Naive B cell (primary cell): Measurements from ENCODE around the gene SLC35A5. TPM values are rescaled to one million over a fixed set of nuclear protein-coding genes. Genes with fewer than 3 reads are reported as not detected.
"Not testable (repeated sequence)": the region's sequence is repeated elsewhere in the genome, so short reads cannot be mapped to it uniquely, and the experiment has no call there.

Experiments
- ATAC-seq, 2 donors: fragments of 150-1000 bp; cut with Tn5 transposase; 2 replicates each; pipeline ENCODE4 v1.10.0; 2021; ENCODE audit warnings: low read depth in 2 of 2, mild to moderate bottlenecking in 2 of 2, moderate library complexity in 2 of 2
- DNase-seq: peaks from one replicate; pipeline ENCODE4 v3.0.0; 2022
- H3K27ac Mint-ChIP-seq, 6 donors: one replicate each; pipeline ENCODE4 v1.8.0; 2020 to 2022; ENCODE audit warnings: mild to moderate bottlenecking in 6 of 6, mixed read lengths in 6 of 6, moderate library complexity in 5 of 6, inconsistent platforms in 2 of 6
- H3K27me3 Mint-ChIP-seq, 3 donors: one replicate each; pipeline ENCODE4 v1.8.0; 2021 to 2022; ENCODE audit warnings: mixed read lengths in 3 of 3, mild to moderate bottlenecking in 1 of 3
- H3K36me3 Mint-ChIP-seq, 2 donors: one replicate each; pipeline ENCODE4 v1.8.0; 2020 to 2022; ENCODE audit warnings: mixed read lengths in 2 of 2, inconsistent platforms in 1 of 2, mild to moderate bottlenecking in 1 of 2
- H3K4me1 Mint-ChIP-seq, 3 donors: one replicate each; pipeline ENCODE4 v1.8.0; 2020 to 2022; ENCODE audit warnings: mixed read lengths in 3 of 3, inconsistent platforms in 1 of 3, mild to moderate bottlenecking in 1 of 3, moderate library complexity in 1 of 3
- H3K4me3 Mint-ChIP-seq, 8 donors: one replicate each; pipeline ENCODE4 v1.8.0; 2020 to 2022; ENCODE audit warnings: mild to moderate bottlenecking in 8 of 8, mixed read lengths in 8 of 8, moderate library complexity in 8 of 8, inconsistent platforms in 2 of 8
- H3K9me3 Mint-ChIP-seq, 7 donors: one replicate each; pipeline ENCODE4 v1.8.0; 2020 to 2022; ENCODE audit warnings: mixed read lengths in 7 of 7, mild to moderate bottlenecking in 5 of 7, inconsistent platforms in 2 of 7, moderate library complexity in 1 of 7
- polyA plus RNA-seq, 6 donors: library from polyadenylated mRNA; unstranded; fragments of 300-500 nt; fragmentation: Illumina TruSeq; gene quantifications; one replicate each; pipeline ENCODE4 v1.2.3, GENCODE V29; 2021; ENCODE audit warnings: low read depth in 6 of 6

The SLC35A5 gene
- polyA plus RNA-seq, 6 donors from 2014 or later = 21.2 to 32.2 (median 25.9) TPM

GRCh38 chr3:112557976-112558375, 3.9 kb upstream of the SLC35A5 start:
- peaks cover 0 to 7% of the 10 kb centered on the region in 2 donors for H3K36me3 Mint-ChIP-seq
- peaks cover 40 to 66% (median 53%) of the 10 kb centered on the region in 3 donors for H3K4me1 Mint-ChIP-seq
- H3K27me3 Mint-ChIP-seq = no peaks in the 10 kb centered on the region
- peak overlapping the region in 1 of 6 donors; percentile 5 for H3K27ac Mint-ChIP-seq
- DNase-seq (no peak), ATAC-seq (no peak)
- no peaks in the 10 kb centered on the region for H3K9me3 Mint-ChIP-seq
- no peak overlapping the region for H3K4me3 Mint-ChIP-seq

GRCh38 chr3:112560307-112560706, 1.5 kb upstream of the SLC35A5 start:
- peaks cover 42 to 64% (median 59%) of the 10 kb centered on the region in 3 donors for H3K4me1 Mint-ChIP-seq
- no peak for ATAC-seq

GRCh38 chr3:112560721-112561483, 943 bp upstream of the SLC35A5 start:
- Mint-ChIP-seq H3K27me3 (no peaks in the 10 kb centered on the region), H3K9me3 (no peaks in the 10 kb centered on the region), H3K4me3 (peak overlapping the region; percentile 92 to 100 (median 99)), H3K36me3 (peaks cover 3 to 4% of the 10 kb centered on the region in 2 donors), H3K27ac (peak overlapping the region; percentile 69 to 99 (median 98)), H3K4me1 (peaks cover 40 to 62% (median 59%) of the 10 kb centered on the region in 3 donors)
- ATAC-seq (peak; percentile 5 to 12), DNase-seq (peak; percentile 48)

More at GRCh38 chr3:112560307-112560706, 1.5 kb upstream of the SLC35A5 start:
- no peak for DNase-seq
- H3K27ac Mint-ChIP-seq = peak overlapping the region in 4 of 6 donors; percentile 36 to 98 (median 84)
- no peaks in the 10 kb centered on the region for H3K9me3 Mint-ChIP-seq
- peak overlapping the region; percentile 92 to 100 (median 99) for H3K4me3 Mint-ChIP-seq
- no peaks in the 10 kb centered on the region for H3K27me3 Mint-ChIP-seq
- peaks cover 0 to 7% of the 10 kb centered on the region in 2 donors for H3K36me3 Mint-ChIP-seq

GRCh38 chr3:112561484-112561733, 436 bp upstream of the SLC35A5 start:
- peak; percentile 37 to 39 for ATAC-seq
- no peaks in the 10 kb centered on the region for H3K27me3 Mint-ChIP-seq
- H3K4me3 Mint-ChIP-seq = peak overlapping the region; percentile 92 to 100 (median 99)
- H3K36me3 Mint-ChIP-seq = peaks cover 7 to 8% of the 10 kb centered on the region in 2 donors
- no peaks in the 10 kb centered on the region for H3K9me3 Mint-ChIP-seq
- DNase-seq = no peak
- peak overlapping the region; percentile 69 to 99 (median 98) for H3K27ac Mint-ChIP-seq
- peaks cover 43 to 63% (median 61%) of the 10 kb centered on the region in 3 donors for H3K4me1 Mint-ChIP-seq

- Mint-ChIP-seq H3K4me1 (peaks cover 42 to 65% (median 54%) of the 10 kb centered on the region in 3 donors), H3K4me3 (peak overlapping the region in 4 of 8 donors; percentile 26 to 94 (median 34)), H3K36me3 (peaks cover 12 to 14% of the 10 kb centered on the region in 2 donors), H3K27ac (peak overlapping the region in 1 of 6 donors; percentile 45)
- not testable (repeated sequence) for H3K27me3 Mint-ChIP-seq, H3K9me3 Mint-ChIP-seq, DNase-seq, ATAC-seq
Measured at GRCh38 chr3:112564247-112564939, 2.5 kb downstream of the SLC35A5 start.

GRCh38 chr3:112564940-112565305, 3.1 kb downstream of the SLC35A5 start:
- H3K27ac Mint-ChIP-seq = peak overlapping the region in 2 of 6 donors; percentile 13 to 60
- ATAC-seq (no peak), DNase-seq (no peak)
- H3K4me1 Mint-ChIP-seq = peaks cover 38 to 60% (median 50%) of the 10 kb centered on the region in 3 donors
- H3K9me3 Mint-ChIP-seq = no peaks in the 10 kb centered on the region
- no peak overlapping the region for H3K4me3 Mint-ChIP-seq
- peaks cover 14 to 17% of the 10 kb centered on the region in 2 donors for H3K36me3 Mint-ChIP-seq
- H3K27me3 Mint-ChIP-seq = no peaks in the 10 kb centered on the region

- Mint-ChIP-seq H3K36me3 (peaks cover 29 to 30% of the 10 kb centered on the region in 2 donors), H3K27me3 (no peaks in the 10 kb centered on the region), H3K4me1 (peaks cover 29 to 44% (median 32%) of the 10 kb centered on the region in 3 donors), H3K9me3 (no peaks in the 10 kb centered on the region), H3K27ac (no peak overlapping the region), H3K4me3 (no peak overlapping the region)
- ATAC-seq = no peak
- DNase-seq = no peak
Measured at GRCh38 chr3:112568642-112569041, 6.8 kb downstream of the SLC35A5 start.

- peaks cover 24 to 38% (median 28%) of the 10 kb centered on the region in 3 donors for H3K4me1 Mint-ChIP-seq
- no peak overlapping the region for H3K4me3 Mint-ChIP-seq
- DNase-seq (no peak), ATAC-seq (no peak)
- H3K36me3 Mint-ChIP-seq = peaks cover 29 to 30% of the 10 kb centered on the region in 2 donors
- no peaks in the 10 kb centered on the region for H3K9me3 Mint-ChIP-seq
- H3K27me3 Mint-ChIP-seq = no peaks in the 10 kb centered on the region
- peak overlapping the region in 1 of 6 donors; percentile 12 for H3K27ac Mint-ChIP-seq
Measured at GRCh38 chr3:112569265-112569664, 7.4 kb downstream of the SLC35A5 start.

- peaks cover 22% of the 10 kb centered on the region in 2 donors for H3K36me3 Mint-ChIP-seq
- H3K4me1 Mint-ChIP-seq = peaks cover 11 to 15% (median 15%) of the 10 kb centered on the region in 3 donors
- H3K27ac Mint-ChIP-seq = peak overlapping the region in 1 of 6 donors; percentile 2
- DNase-seq = no peak
- peak overlapping the region in 2 of 8 donors; percentile 33 to 51 for H3K4me3 Mint-ChIP-seq
- no peaks in the 10 kb centered on the region for H3K9me3 Mint-ChIP-seq
- no peak for ATAC-seq
- H3K27me3 Mint-ChIP-seq = no peaks in the 10 kb centered on the region
Measured at GRCh38 chr3:112572701-112573100, 10.9 kb downstream of the SLC35A5 start.

GRCh38 chr3:112579232-112579631, 17.4 kb downstream of the SLC35A5 start:
- Mint-ChIP-seq H3K4me1 (peaks cover 14 to 19% (median 16%) of the 10 kb centered on the region in 3 donors), H3K4me3 (peak overlapping the region in 5 of 8 donors; percentile 2 to 48 (median 21)), H3K27me3 (no peaks in the 10 kb centered on the region), H3K27ac (peak overlapping the region; percentile 72 to 96 (median 89)), H3K9me3 (peaks cover 0 to 4% (median 0%) of the 10 kb centered on the region in 7 donors), H3K36me3 (peaks cover 0 to 7% of the 10 kb centered on the region in 2 donors)
- DNase-seq = peak; percentile 71
- peak; percentile 93 for ATAC-seq

GRCh38 chr3:112579697-112580096, 17.9 kb downstream of the SLC35A5 start:
- ATAC-seq (no peak), DNase-seq (no peak)
- peaks cover 14 to 19% (median 16%) of the 10 kb centered on the region in 3 donors for H3K4me1 Mint-ChIP-seq
- peaks cover 0 to 4% (median 0%) of the 10 kb centered on the region in 7 donors for H3K9me3 Mint-ChIP-seq
- H3K27me3 Mint-ChIP-seq = no peaks in the 10 kb centered on the region
- H3K36me3 Mint-ChIP-seq = peaks cover 0 to 7% of the 10 kb centered on the region in 2 donors
- H3K27ac Mint-ChIP-seq = peak overlapping the region; percentile 78 to 96 (median 89)
- peak overlapping the region in 4 of 8 donors; percentile 3 to 48 (median 22) for H3K4me3 Mint-ChIP-seq

GRCh38 chr3:112582244-112582874, 20.5 kb downstream of the SLC35A5 start:
- H3K27me3 Mint-ChIP-seq = no peaks in the 10 kb centered on the region
- no peak for ATAC-seq
- peak overlapping the region in 3 of 6 donors; percentile 2 to 84 (median 60) for H3K27ac Mint-ChIP-seq
- DNase-seq = peak; percentile 22
- peaks cover 0 to 2% of the 10 kb centered on the region in 2 donors for H3K36me3 Mint-ChIP-seq
- H3K9me3 Mint-ChIP-seq = peaks cover 0 to 4% (median 0%) of the 10 kb centered on the region in 7 donors
- peaks cover 34 to 42% (median 39%) of the 10 kb centered on the region in 3 donors for H3K4me1 Mint-ChIP-seq
- H3K4me3 Mint-ChIP-seq = no peak overlapping the region

- no peak for ATAC-seq
- no peak overlapping the region for H3K27ac Mint-ChIP-seq
- peaks cover 0 to 7% of the 10 kb centered on the region in 2 donors for H3K36me3 Mint-ChIP-seq
- H3K27me3 Mint-ChIP-seq = no peaks in the 10 kb centered on the region
- H3K4me3 Mint-ChIP-seq = no peak overlapping the region
- H3K4me1 Mint-ChIP-seq = peaks cover 36 to 45% (median 44%) of the 10 kb centered on the region in 3 donors
- DNase-seq = no peak
- H3K9me3 Mint-ChIP-seq = peaks cover 0 to 4% (median 0%) of the 10 kb centered on the region in 7 donors
Measured at GRCh38 chr3:112583105-112583504, 21.3 kb downstream of the SLC35A5 start.
